GM08714 (cell line): ENCODE data around the gene ZNF790.

Source experiments
- H3K4me3 ChIP-seq: fragments of 200-500 bp; sonication (Bioruptor generic); 2 replicates; pipeline ENCODE4 v1.5.1; 2014; ENCODE audit warnings: mild to moderate bottlenecking, low read length, inconsistent platforms
- ZNF274 ChIP-seq: IDR thresholded peaks from 2 replicates; pipeline ENCODE4 v1.6.1; 2012; ENCODE audit warnings: mild to moderate bottlenecking, low read depth, low read length

The ZNF790 gene

GRCh38 chr19:36837906-36838783 is at the start of gene ZNF790:
Gene ZNF790, minus strand, starts transcription at chr19:36838387. Its CDS starts 12,768 bp downstream, at chr19:36825619.
- peak within 1 kb of the TSS; percentile 75 for H3K4me3 ChIP-seq
- no peak for TF ChIP-seq ZNF274

- H3K4me3 ChIP-seq, result no peak overlapping the region
- TF ChIP-seq ZNF274, result peak; percentile 96
Measured at GRCh38 chr19:36876993-36877938, 39.1 kb upstream of the ZNF790 start.

- no peak for TF ChIP-seq ZNF274
- peak overlapping the region; percentile 88; the same call in 1 of the 2 replicates for H3K4me3 ChIP-seq
Measured at GRCh38 chr19:36851898-36852297, 13.7 kb upstream of the ZNF790 start.

GRCh38 chr19:36850559-36851442 is 12.6 kb upstream of the ZNF790 start, which contains the start of gene ZNF345:
Gene ZNF345, plus strand, starts transcription at chr19:36850876. Its CDS starts 25,955 bp downstream, at chr19:36876831.
- H3K4me3 ChIP-seq, result peak within 1 kb of the TSS; percentile 88
- TF ChIP-seq ZNF274, result no peak

DNA sequence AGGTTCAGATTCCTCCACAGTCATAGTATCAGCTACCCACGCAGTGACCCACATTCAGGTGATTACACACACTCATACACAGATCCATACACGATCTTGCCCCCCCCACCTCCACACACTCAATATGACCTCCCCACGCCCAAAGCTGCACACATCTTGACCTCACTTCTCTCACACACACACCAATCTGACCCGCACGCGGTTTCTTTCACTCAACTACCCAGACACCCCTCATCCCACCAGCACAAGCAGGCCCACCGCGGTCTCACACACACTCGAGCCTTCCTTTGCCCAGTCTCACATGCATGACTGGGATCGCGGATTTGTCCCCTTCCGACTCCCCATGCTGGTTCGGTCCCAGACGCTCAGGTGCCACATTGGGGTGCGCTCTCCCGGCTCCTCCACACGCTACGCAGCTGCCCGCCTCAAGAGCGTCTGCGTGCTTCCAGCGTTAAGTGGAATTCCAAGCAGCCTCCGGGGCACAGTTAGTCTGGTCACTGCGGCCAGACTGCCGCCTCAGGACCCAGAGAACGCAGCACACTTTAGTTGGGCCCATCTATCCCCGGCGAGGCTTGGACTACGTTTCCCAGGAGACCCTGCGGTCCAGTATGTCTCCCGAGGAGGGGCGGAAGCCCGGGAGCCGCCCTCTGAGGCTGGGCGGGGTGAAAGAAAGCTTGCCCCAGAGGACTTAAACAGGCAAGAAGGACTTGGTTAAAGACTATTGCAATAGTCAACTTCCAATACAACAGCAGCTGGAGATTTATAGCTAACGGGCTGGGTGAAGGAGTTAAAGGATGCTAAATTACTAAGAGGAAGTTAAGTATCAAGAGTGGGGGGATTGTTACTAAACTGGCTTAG is 11.7 kb upstream of the ZNF790 start:
- H3K4me3 ChIP-seq, result peak overlapping the region; percentile 88
- no peak for TF ChIP-seq ZNF274

DNA sequence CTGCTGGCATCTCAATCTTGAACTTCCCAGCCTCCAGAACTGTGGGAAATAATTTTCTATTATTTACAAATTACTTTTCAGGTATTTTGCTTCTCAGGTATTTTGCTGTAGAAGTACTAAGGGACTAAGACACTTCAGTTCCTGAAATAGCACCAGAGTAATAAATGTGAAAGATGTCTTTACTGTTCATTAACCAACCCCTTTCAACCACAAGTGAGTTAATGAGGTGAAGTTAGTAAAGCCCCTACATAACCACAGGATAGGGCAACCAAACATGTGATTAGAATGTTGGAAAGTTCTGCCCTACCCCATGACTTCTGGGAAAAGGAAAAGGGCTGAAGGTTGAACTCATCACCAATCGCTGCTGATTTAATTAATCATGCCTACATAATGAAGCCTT is 9.8 kb upstream of the ZNF790 start:
- TF ChIP-seq ZNF274, result no peak

DNA sequence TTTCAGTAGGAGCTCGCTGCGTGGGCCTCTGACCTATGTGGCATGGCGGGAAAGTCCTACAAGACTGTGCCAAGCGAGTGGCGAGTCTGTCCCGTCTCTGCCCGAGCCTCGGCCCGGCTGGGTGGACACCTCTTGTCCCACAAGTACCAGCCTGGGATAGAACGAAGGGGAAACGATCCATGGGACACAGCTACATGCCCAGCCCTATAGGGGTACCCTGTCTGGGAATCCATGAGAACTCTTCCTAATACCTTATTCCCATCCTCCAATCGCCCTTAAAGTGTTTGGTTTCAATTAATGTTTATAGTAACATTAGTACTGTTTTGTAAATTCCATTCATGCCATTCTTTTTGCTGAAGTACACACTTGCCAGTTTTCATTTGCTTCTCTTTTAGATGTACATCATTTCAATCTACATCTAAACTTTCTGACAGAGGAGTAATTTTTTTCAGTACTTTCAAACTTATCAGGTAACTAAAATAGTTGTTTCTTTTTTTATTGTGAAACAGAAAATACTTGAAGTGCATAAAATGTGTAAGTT is 667 bp upstream of the ZNF790 start:
- TF ChIP-seq ZNF274, result no peak

More for the DNA sequence above, 9.8 kb upstream of the ZNF790 start:
- H3K4me3 ChIP-seq, result no peak overlapping the region

GRCh38 chr19:36837176-36837905 is 846 bp downstream of the ZNF790 start:
- no peak for TF ChIP-seq ZNF274
- H3K4me3 ChIP-seq, result peak overlapping the region; percentile 75

More for the DNA sequence above, 667 bp upstream of the ZNF790 start:
- peak overlapping the region; percentile 75; the same call in 1 of the 2 replicates for H3K4me3 ChIP-seq

- no peak overlapping the region for H3K4me3 ChIP-seq
- TF ChIP-seq ZNF274, result no peak
Measured at GRCh38 chr19:36833430-36833829, 4.8 kb downstream of the ZNF790 start.

DNA sequence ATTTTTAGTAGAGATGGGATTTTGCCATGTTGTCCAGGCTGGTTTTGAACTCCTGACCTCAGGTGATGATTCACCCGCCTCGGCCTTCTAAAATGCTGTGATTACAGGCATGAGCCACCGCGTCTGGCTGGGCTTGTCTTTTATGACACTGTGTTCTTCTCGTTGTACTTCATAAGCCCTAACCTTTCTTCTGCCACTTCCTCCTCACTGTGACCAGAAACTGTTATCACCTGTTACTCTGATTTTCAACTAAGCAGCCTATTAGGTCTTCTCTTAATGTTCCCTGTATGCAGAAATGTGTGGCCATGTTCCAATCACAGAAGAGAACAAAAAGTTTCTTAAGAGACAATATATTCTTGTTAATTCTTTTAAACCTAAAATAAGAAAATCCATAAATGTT is 16.4 kb downstream of the ZNF790 start:
- TF ChIP-seq ZNF274, result no peak

DNA sequence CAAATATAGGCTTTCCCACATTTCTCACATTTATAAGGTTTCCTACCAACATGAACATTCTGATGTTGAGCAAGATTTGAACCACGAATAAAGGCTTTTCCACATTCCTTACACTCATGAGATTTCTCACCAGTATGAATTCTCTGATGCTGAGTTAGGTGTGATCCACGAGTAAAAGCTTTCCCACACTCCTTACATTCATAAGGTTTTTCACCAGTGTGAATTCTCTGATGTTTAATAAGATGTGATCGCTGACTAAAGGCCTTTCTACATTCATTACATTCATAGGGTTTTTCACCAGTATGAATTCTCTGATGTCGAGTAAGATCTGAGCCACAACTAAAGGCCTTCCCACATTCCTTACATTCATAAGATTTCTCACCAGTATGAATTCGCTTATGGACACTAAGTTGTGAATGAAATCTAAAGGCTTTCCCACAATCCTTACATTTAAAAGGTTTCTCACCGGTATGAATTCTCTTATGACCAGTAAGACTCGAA is 19.0 kb downstream of the ZNF790 start:
- peak; percentile 95 for TF ChIP-seq ZNF274
- H3K4me3 ChIP-seq, result no peak overlapping the region

More for the DNA sequence above, 16.4 kb downstream of the ZNF790 start:
- no peak overlapping the region for H3K4me3 ChIP-seq
